Fibroblast of lung (primary cell): Measurements from ENCODE around the gene LMO1. TPM values are rescaled to one million over a fixed set of nuclear protein-coding genes. Genes with fewer than 3 reads are reported as not detected.
A peak's percentile ranks its signal among the peaks of the same experiment; 100 is the strongest.

Experiments
- DNase-seq, 2 donors: peaks; one replicate each; pipeline versions ENCODE4 v3.0.0 to v3.0.0-alpha.2; 2010; ENCODE audit warnings: low read depth in 2 of 2
- H2AFZ ChIP-seq: 2 replicates; pipeline ENCODE4 v1.5.1; 2012; ENCODE audit warnings: low read length, control low read depth, inconsistent platforms
- H3K27ac ChIP-seq: 2 replicates; pipeline ENCODE4 v1.5.1; 2011; ENCODE audit warnings: low read length, control low read depth; ENCODE audit not compliant: insufficient read depth
- H3K27me3 ChIP-seq: 2 replicates; pipeline ENCODE4 v1.5.1; 2011; ENCODE audit warnings: mild to moderate bottlenecking, low read length; ENCODE audit not compliant: control insufficient read depth, insufficient read depth
- H3K36me3 ChIP-seq: 2 replicates; pipeline ENCODE4 v1.5.1; 2011; ENCODE audit warnings: low read length; ENCODE audit not compliant: control insufficient read depth, insufficient read depth
- H3K4me1 ChIP-seq: 2 replicates; pipeline ENCODE4 v1.5.1; 2011; ENCODE audit warnings: low read length; ENCODE audit not compliant: control insufficient read depth, insufficient read depth; ENCODE audit errors: extremely low read depth
- H3K4me2 ChIP-seq: 2 replicates; pipeline ENCODE4 v1.5.1; 2011; ENCODE audit warnings: low read length, control low read depth; ENCODE audit not compliant: insufficient read depth; ENCODE audit errors: extremely low read depth
- H3K4me3 ChIP-seq, 4 experiments: fragments of 200-600 bp in 1 of 4; sonication (generic) in 1 of 4; replicated peaks in 1 of 4; 2 replicates each; pipeline ENCODE4 v1.5.1; 2011 to 2016; ENCODE audit warnings: low read length in 4 of 4, low read depth in 3 of 4, mild to moderate bottlenecking in 3 of 4, control low read depth in 2 of 4, inconsistent platforms in 1 of 4, mixed read lengths in 1 of 4; ENCODE audit not compliant: insufficient read depth in 1 of 4; ENCODE audit errors: control extremely low read depth in 1 of 4
- H3K79me2 ChIP-seq: 2 replicates; pipeline ENCODE4 v1.5.1; 2012; ENCODE audit warnings: mild to moderate bottlenecking, low read length, inconsistent platforms; ENCODE audit not compliant: control insufficient read depth, insufficient read depth
- H3K9ac ChIP-seq: 2 replicates; pipeline ENCODE4 v1.5.1; 2011; ENCODE audit warnings: mild to moderate bottlenecking, low read length, control low read depth; ENCODE audit not compliant: insufficient read depth
- H3K9me3 ChIP-seq: 2 replicates; pipeline ENCODE4 v1.5.1; 2012; ENCODE audit warnings: low read depth, low read length; ENCODE audit not compliant: control insufficient read depth, insufficient read depth
- H4K20me1 ChIP-seq: 2 replicates; pipeline ENCODE4 v1.5.1; 2011; ENCODE audit warnings: low read length; ENCODE audit not compliant: control insufficient read depth, insufficient read depth; ENCODE audit errors: extremely low read depth
- CTCF ChIP-seq, 2 donors: IDR thresholded peaks in 1 of 2; conservative IDR thresholded peaks in 1 of 2; 1 replicate in 1 of 2; 2 replicates in 1 of 2; pipeline ENCODE4 v1.5.1; 2011 to 2012; ENCODE audit warnings: low read length in 2 of 2, control low read depth in 1 of 2, inconsistent platforms in 1 of 2, low read depth in 1 of 2, mild to moderate bottlenecking in 1 of 2
- EZH2 ChIP-seq: IDR thresholded peaks from 2 replicates; pipeline ENCODE4 v1.5.1; 2012; ENCODE audit warnings: low read length, control low read depth, mild to moderate bottlenecking; ENCODE audit errors: missing control alignments
- polyA plus RNA-seq, 2 donors: library from polyadenylated mRNA; depleted of rRNA in 1 of 2; stranded (reverse) in 1 of 2; unstranded in 1 of 2; fragments of >200 nt; gene quantifications; 2 replicates each; pipeline ENCODE4 v1.2.1, GENCODE V29; 2011 to 2012; ENCODE audit warnings: missing spikeins in 1 of 2
- total RNA-seq: library from RNA; depleted of rRNA; stranded (reverse); fragments of >200 nt; gene quantifications from 2 replicates; pipeline ENCODE4 v1.2.1, GENCODE V29; 2014

The LMO1 gene
- total and polyA plus RNA-seq, 2 donors (not counting 1 experiment from before 2014, with no cell fraction given) = not detected

GRCh38 chr11:8221046-8221723 lies 42.5 kb downstream of the LMO1 start:
- no peak overlapping the region for H3K4me2 ChIP-seq
- no peak overlapping the region for H3K9ac ChIP-seq
- no peak overlapping the region for H2AFZ ChIP-seq
- no peak for DNase-seq
- TF ChIP-seq CTCF (conservative IDR thresholded peaks at IDR 0.05 in 1 of 2, IDR thresholded peaks at IDR 0.05 in 1 of 2; ENCODE audit: low read depth in 1 of 2, low read length in 2 of 2) (no peak), EZH2 (no peak)
- H3K79me2 ChIP-seq = no peaks in the 10 kb centered on the region
- no peaks in the 10 kb centered on the region for H3K4me1 ChIP-seq
- no peaks in the 10 kb centered on the region for H3K9me3 ChIP-seq
- H3K27ac ChIP-seq = no peak overlapping the region
- no peak overlapping the region for H3K4me3 ChIP-seq
- no peaks in the 10 kb centered on the region for H3K36me3 ChIP-seq
- H4K20me1 ChIP-seq = no peaks in the 10 kb centered on the region
- no peaks in the 10 kb centered on the region for H3K27me3 ChIP-seq

GRCh38 chr11:8220261-8221045 lies 43.2 kb downstream of the LMO1 start:
- Histone ChIP-seq H3K4me3 (no peak overlapping the region), H3K79me2 (no peaks in the 10 kb centered on the region), H3K4me2 (no peak overlapping the region), H3K9ac (no peak overlapping the region), H3K36me3 (no peaks in the 10 kb centered on the region), H3K4me1 (no peaks in the 10 kb centered on the region), H3K27me3 (no peaks in the 10 kb centered on the region), H3K27ac (no peak overlapping the region), H3K9me3 (no peaks in the 10 kb centered on the region), H2AFZ (no peak overlapping the region), H4K20me1 (no peaks in the 10 kb centered on the region)
- no peak for DNase-seq
- TF ChIP-seq CTCF (conservative IDR thresholded peaks at IDR 0.05 in 1 of 2, IDR thresholded peaks at IDR 0.05 in 1 of 2; ENCODE audit: low read depth in 1 of 2, low read length in 2 of 2) (no peak), EZH2 (no peak)

GRCh38 chr11:8219257-8220021 lies 44.2 kb downstream of the LMO1 start:
- H3K36me3 ChIP-seq = no peaks in the 10 kb centered on the region
- DNase-seq = peak; percentile 57 to 59
- H2AFZ ChIP-seq = no peak overlapping the region
- H3K27me3 ChIP-seq = no peaks in the 10 kb centered on the region
- H3K9me3 ChIP-seq = no peaks in the 10 kb centered on the region
- H3K4me2 ChIP-seq = no peak overlapping the region
- no peak overlapping the region for H3K9ac ChIP-seq
- TF ChIP-seq CTCF (conservative IDR thresholded peaks at IDR 0.05 in 1 of 2, IDR thresholded peaks at IDR 0.05 in 1 of 2; ENCODE audit: low read depth in 1 of 2, low read length in 2 of 2) = peak; percentile 49 to 81
- TF ChIP-seq EZH2 = no peak
- H4K20me1 ChIP-seq = no peaks in the 10 kb centered on the region
- no peaks in the 10 kb centered on the region for H3K4me1 ChIP-seq
- H3K27ac ChIP-seq = no peak overlapping the region
- no peak overlapping the region for H3K4me3 ChIP-seq
- H3K79me2 ChIP-seq = no peaks in the 10 kb centered on the region
